Testis (tissue), 3 donors: ENCODE data around the gene NFATC2. TPM values are rescaled to one million over a fixed set of nuclear protein-coding genes. Genes with fewer than 3 reads are reported as not detected.

ENCODE experiments used
- DNase-seq: peaks from one replicate; pipeline ENCODE4 v3.0.0-alpha.2; 2019
- H3K27ac ChIP-seq, 2 donors: fragments of 200-600 bp; sonication (generic); one replicate each; pipeline ENCODE4 v1.5.1; 2019
- H3K27me3 ChIP-seq: fragments of 200-600 bp; sonication (generic); one replicate; pipeline ENCODE4 v1.5.1; 2019
- H3K36me3 ChIP-seq: fragments of 200-600 bp; sonication (generic); one replicate; pipeline ENCODE4 v1.5.1; 2017; ENCODE audit warnings: low read depth; ENCODE audit errors: missing control alignments
- H3K4me1 ChIP-seq: fragments of 200-600 bp; sonication (generic); one replicate; pipeline ENCODE4 v1.5.1; 2019
- H3K4me3 ChIP-seq, 2 donors: fragments of 200-600 bp; sonication (generic); one replicate each; pipeline ENCODE4 v1.5.1; 2017 to 2019
- H3K9me3 ChIP-seq: fragments of 200-600 bp; sonication (generic); one replicate; pipeline ENCODE4 v1.5.1; 2017
- POLR2A ChIP-seq: fragments of 450-650 bp; IDR thresholded peaks from one replicate; pipeline ENCODE4 v1.6.1; 2017; ENCODE audit warnings: antibody characterized with exemption, mild to moderate bottlenecking, moderate library complexity
- WGBS, 2 donors: methylation state at CpG; one replicate each; pipeline ENCODE4 v1.1.5; 2018; 5-methylcytosine and 5-hydroxymethylcytosine counted together
- intact Hi-C: fragments of 100-400 bp; cut with DNase I; formaldehyde crosslinking; loops from one replicate; pipeline ENCODE4 v1.15.1; 2023; ENCODE audit warnings: low total_unique reads
- polyA plus RNA-seq: library from polyadenylated mRNA; stranded (reverse); fragments of 350-450 nt; fragmentation: Illumina TruSeq; extraction: RNeasy Lipid Tissue Mini Kit (QIAGEN cat#74804); gene quantifications from one replicate; pipeline ENCODE4 v1.2.3, GENCODE V29; 2014; ENCODE audit warnings: low read depth, low replicate concordance; ENCODE audit not compliant: insufficient read depth
- total RNA-seq, 2 donors: library from RNA; depleted of rRNA; stranded (reverse); fragments of >200 nt; gene quantifications; one replicate each; pipeline ENCODE4 v1.2.3, GENCODE V29; 2016
- TF ChIP-seq, protein P1 (sequence below), 3 experiments: fragments of 450-650 bp in 2 of 3; fragments of 200-600 bp in 1 of 3; sonication (generic) in 1 of 3; IDR thresholded peaks; one replicate each; pipeline ENCODE4 v1.5.1; 2016 to 2019; ENCODE audit warnings: antibody characterized with exemption in 3 of 3, mild to moderate bottlenecking in 2 of 3, moderate library complexity in 1 of 3

NFATC2 gene
- total and polyA plus RNA-seq, 3 donors from 2014 or later, result 5.4 to 7.5 (median 6.5) TPM

DNA sequence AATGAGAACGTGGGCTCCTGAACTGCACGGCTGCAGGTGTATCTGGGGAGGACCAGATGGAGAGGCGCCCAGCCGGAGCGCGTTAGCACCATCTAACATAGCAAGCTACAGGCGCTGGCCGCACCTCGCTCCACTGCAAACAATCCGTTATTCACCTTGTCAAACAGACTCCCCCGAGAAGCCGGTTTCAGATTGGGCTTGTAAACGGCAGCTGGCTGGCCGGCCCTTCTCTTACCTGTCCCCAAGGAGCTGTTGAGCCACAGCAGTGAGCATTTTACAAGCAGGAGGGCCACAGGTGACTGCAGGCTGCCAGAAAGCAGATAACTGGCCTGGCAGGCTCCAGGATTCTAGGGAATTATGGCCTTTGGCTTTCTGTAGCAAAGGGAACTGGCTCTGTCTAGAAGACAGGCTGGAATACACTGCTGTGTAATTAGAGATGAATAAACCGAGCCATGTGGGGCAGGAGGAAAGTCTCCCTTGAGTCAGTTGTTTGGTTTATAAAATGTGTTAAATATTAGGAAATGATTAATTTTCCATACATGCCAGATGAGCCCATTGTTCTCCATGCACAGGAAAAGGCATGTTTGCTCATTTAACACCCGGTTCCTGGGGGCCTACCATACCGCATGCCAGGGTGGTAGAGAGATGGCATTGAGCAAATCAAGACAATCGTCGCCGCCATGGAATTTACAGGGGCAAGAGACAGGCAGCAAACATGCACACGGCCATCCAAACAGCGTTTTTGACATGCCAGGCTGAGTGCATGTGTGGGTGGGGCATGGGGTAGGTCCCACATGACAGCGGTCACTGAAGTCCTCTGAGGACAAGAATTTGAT, 159.3 kb downstream of the NFATC2 start:
- intact Hi-C loops, result no loop called here
- WGBS, 2 donors, result 77 to 80% methylated on average over 18 to 23 of the region's 23 CpGs
- no peak for DNase-seq

GRCh38 chr20:51382111-51382985, 160.2 kb downstream of the NFATC2 start:
- WGBS, 2 donors, result 92 to 93% methylated on average over 15 to 17 of the region's 17 CpGs
- Histone ChIP-seq H3K36me3 (no peaks in the 10 kb centered on the region), H3K9me3 (no peaks in the 10 kb centered on the region), H3K27me3 (no peaks in the 10 kb centered on the region), H3K27ac (no peak overlapping the region), H3K4me1 (no peaks in the 10 kb centered on the region), H3K4me3 (no peak overlapping the region)
- TF ChIP-seq, protein P1, sequence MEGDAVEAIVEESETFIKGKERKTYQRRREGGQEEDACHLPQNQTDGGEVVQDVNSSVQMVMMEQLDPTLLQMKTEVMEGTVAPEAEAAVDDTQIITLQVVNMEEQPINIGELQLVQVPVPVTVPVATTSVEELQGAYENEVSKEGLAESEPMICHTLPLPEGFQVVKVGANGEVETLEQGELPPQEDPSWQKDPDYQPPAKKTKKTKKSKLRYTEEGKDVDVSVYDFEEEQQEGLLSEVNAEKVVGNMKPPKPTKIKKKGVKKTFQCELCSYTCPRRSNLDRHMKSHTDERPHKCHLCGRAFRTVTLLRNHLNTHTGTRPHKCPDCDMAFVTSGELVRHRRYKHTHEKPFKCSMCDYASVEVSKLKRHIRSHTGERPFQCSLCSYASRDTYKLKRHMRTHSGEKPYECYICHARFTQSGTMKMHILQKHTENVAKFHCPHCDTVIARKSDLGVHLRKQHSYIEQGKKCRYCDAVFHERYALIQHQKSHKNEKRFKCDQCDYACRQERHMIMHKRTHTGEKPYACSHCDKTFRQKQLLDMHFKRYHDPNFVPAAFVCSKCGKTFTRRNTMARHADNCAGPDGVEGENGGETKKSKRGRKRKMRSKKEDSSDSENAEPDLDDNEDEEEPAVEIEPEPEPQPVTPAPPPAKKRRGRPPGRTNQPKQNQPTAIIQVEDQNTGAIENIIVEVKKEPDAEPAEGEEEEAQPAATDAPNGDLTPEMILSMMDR (IDR thresholded peaks at IDR 0.05), result no peak
- TF ChIP-seq POLR2A, result no peak
- intact Hi-C loops, result no loop called here
- no peak for DNase-seq

More for the DNA sequence above, 159.3 kb downstream of the NFATC2 start:
- Histone ChIP-seq H3K36me3 (no peaks in the 10 kb centered on the region), H3K27ac (no peak overlapping the region), H3K4me1 (no peaks in the 10 kb centered on the region), H3K4me3 (no peak overlapping the region), H3K27me3 (no peaks in the 10 kb centered on the region), H3K9me3 (no peaks in the 10 kb centered on the region)
- no peak for TF ChIP-seq POLR2A
- TF ChIP-seq, protein P1 (IDR thresholded peaks at IDR 0.05), result no peak

DNA sequence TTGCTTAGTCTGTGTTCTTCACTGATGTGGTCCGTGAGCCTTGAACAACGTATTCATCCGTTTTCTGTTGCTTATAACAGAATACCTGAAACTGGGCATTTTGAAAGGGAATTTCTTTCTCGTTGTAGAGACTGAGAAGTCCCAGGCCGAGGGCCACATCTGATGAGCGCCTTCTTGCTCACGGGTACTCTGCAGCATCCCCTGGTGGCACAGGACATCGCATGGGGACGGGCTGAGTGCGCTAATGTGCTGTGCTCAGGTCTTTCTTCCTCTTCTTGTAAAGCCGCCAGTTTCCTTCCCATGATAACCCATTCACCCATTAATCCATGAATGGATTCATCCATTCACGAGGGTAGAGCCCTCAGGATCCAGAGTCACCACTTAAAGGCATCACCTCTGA, 161.0 kb downstream of the NFATC2 start:
- intact Hi-C loops, result no loop called here
- Histone ChIP-seq H3K9me3 (no peaks in the 10 kb centered on the region), H3K4me3 (no peak overlapping the region), H3K36me3 (no peaks in the 10 kb centered on the region), H3K27me3 (no peaks in the 10 kb centered on the region), H3K27ac (no peak overlapping the region), H3K4me1 (no peaks in the 10 kb centered on the region)
- no peak for DNase-seq
- TF ChIP-seq, protein P1 (IDR thresholded peaks at IDR 0.05), result no peak
- TF ChIP-seq POLR2A, result no peak
- WGBS, 2 donors, result 95 to 99% methylated on average over 11 to 12 of the region's 12 CpGs

DNA sequence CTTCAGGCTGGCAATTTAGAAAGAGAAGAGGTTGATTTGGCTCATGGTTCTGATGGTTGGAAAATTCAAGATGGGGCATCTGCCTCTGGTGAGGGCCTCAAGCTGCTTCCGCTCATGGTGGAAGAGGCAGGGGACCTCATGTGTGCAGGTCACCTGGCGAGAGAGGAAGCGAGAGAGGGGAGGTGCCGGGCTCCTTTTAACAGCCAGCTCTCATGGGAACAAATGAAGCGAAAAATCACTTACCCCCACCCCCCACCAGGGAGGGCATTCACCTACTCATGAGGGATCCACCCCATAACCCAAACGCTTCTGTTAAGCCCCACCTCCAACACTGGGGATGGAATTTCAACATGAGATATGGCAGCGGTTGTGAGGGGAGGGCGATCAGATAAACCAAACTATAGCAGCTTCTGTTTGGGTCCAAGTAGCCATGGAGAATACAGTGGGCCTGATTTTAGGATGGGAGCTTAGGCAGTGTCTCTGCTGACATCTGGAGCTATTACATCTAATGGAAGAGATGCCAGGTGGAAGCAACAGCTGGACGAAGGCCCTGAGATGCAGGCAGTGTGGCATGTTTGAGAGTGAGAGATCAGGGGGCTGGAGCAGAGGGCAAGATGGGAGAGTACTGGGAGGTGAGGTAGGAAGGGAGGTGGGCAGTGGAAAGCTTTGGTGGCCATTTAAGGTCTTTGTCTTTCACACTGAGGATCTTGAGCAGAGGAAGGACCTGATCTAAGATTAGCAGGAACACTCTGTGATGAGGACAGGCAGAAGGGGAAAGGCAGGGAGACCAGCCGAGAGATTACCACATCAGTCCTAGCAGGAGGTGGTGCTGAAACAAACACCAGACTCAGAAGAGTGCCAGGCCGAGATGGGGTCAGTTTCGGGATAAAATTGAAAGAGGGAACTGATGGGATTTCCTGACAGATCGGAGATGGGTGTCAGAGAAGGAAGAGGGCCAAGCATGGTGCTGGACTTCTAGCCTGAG, 161.8 kb downstream of the NFATC2 start:
- intact Hi-C loops, result no loop called here
- H3K9me3 ChIP-seq, result no peaks in the 10 kb centered on the region
- 85% methylated on average over 13 of the region's 13 CpGs for WGBS, 2 donors

More for the DNA sequence above, 161.8 kb downstream of the NFATC2 start:
- DNase-seq, result no peak
- no peaks in the 10 kb centered on the region for H3K27me3 ChIP-seq
- no peak overlapping the region for H3K27ac ChIP-seq
- TF ChIP-seq, protein P1 (IDR thresholded peaks at IDR 0.05), result no peak
- no peak for TF ChIP-seq POLR2A
- H3K36me3 ChIP-seq, result no peaks in the 10 kb centered on the region
- no peaks in the 10 kb centered on the region for H3K4me1 ChIP-seq
- H3K4me3 ChIP-seq, result no peak overlapping the region
